Peyer's patch (tissue), 4 donors: ENCODE data around the gene UBR3.

Source experiments
- POLR2A ChIP-seq, 2 donors: fragments of 450-650 bp; IDR thresholded peaks; one replicate each; pipeline ENCODE4 v1.5.1; 2017; ENCODE audit warnings: antibody characterized with exemption in 2 of 2, mild to moderate bottlenecking in 2 of 2, moderate library complexity in 2 of 2
- TF ChIP-seq, protein P1 (sequence below), 6 experiments: fragments of 450-650 bp in 4 of 6; fragments of 200-600 bp in 2 of 6; sonication (generic) in 1 of 6; IDR thresholded peaks; one replicate each; pipeline ENCODE4 v1.5.1; 2017 to 2019; ENCODE audit warnings: antibody characterized with exemption in 6 of 6, mild to moderate bottlenecking in 3 of 6, moderate library complexity in 1 of 6

DNA sequence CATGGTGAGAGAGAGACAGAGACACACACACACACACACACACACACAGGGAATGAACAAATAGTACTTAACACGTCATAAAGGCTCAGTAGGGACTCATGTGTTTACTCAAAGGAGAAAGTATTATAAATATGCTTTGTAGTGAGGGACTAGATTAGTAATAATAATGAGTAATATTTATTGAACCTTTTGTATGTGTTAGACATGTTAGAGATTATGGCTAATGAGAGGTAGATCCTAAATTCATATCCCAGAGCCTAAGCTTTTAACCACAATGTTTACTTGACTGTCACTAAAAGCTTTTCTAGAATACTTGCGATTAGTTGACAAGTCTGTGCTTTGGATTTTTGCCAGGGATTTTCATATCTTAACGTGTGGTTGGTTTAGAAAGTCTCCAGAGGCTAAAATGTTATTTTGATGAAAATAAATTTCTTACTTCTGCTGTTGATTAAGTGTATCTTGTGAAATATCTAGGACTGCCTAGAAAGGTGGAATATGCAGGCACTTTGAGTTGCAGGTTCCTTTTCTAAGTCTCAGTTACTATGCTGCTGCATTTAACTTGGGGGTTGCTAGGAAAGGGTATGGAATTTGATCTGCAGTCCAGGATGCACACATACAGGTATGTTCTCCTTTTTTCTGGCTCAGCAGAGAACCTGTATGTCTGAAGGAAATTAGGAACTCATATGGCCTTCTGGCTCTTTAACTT, 64.5 kb downstream of the UBR3 start:
- TF ChIP-seq, protein P1, sequence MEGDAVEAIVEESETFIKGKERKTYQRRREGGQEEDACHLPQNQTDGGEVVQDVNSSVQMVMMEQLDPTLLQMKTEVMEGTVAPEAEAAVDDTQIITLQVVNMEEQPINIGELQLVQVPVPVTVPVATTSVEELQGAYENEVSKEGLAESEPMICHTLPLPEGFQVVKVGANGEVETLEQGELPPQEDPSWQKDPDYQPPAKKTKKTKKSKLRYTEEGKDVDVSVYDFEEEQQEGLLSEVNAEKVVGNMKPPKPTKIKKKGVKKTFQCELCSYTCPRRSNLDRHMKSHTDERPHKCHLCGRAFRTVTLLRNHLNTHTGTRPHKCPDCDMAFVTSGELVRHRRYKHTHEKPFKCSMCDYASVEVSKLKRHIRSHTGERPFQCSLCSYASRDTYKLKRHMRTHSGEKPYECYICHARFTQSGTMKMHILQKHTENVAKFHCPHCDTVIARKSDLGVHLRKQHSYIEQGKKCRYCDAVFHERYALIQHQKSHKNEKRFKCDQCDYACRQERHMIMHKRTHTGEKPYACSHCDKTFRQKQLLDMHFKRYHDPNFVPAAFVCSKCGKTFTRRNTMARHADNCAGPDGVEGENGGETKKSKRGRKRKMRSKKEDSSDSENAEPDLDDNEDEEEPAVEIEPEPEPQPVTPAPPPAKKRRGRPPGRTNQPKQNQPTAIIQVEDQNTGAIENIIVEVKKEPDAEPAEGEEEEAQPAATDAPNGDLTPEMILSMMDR (IDR thresholded peaks at IDR 0.05), result no peak
- no peak for TF ChIP-seq POLR2A (IDR thresholded peaks at IDR 0.05)
